Measurements from ENCODE around the gene SPHKAP. TPM values are rescaled to one million over a fixed set of nuclear protein-coding genes. Genes with fewer than 3 reads are reported as not detected.
A peak's percentile ranks its signal among the peaks of the same experiment; 100 is the strongest.

The SPHKAP gene
- total RNA-seq, 1 experiment from 2014 or later, result 10.3 TPM

DNA sequence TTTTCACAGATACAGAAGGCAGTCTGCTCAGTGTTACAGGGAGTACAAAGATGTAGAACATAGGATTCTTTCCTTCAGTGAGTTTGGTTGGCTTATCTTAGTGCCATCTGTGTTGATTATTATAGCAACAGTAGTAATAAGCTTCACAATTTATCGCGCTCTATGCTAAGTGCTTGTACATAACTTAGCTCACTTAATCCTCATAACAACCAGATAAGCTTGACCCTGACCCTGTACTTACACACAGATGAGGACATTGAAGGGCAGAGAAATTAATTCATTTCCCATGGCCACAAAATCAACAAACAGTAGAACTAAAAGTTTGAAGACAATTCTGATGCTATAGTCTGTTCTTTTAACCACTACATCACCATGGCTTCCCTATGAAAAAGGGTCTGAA lies 121.8 kb downstream of the SPHKAP start:
- TF ChIP-seq, protein P1, sequence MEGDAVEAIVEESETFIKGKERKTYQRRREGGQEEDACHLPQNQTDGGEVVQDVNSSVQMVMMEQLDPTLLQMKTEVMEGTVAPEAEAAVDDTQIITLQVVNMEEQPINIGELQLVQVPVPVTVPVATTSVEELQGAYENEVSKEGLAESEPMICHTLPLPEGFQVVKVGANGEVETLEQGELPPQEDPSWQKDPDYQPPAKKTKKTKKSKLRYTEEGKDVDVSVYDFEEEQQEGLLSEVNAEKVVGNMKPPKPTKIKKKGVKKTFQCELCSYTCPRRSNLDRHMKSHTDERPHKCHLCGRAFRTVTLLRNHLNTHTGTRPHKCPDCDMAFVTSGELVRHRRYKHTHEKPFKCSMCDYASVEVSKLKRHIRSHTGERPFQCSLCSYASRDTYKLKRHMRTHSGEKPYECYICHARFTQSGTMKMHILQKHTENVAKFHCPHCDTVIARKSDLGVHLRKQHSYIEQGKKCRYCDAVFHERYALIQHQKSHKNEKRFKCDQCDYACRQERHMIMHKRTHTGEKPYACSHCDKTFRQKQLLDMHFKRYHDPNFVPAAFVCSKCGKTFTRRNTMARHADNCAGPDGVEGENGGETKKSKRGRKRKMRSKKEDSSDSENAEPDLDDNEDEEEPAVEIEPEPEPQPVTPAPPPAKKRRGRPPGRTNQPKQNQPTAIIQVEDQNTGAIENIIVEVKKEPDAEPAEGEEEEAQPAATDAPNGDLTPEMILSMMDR (conservative IDR thresholded peaks at IDR 0.05; ENCODE audit: low read depth, low read length), result no peak
- TF ChIP-seq EZH2 (IDR thresholded peaks at IDR 0.05; ENCODE audit: borderline replicate concordance, low read depth, low read length, poor library complexity, severe bottlenecking), result no peak
- Histone ChIP-seq H3K27me3 (replicated peaks; ENCODE audit: insufficient read depth, low read depth, low read length, poor library complexity) (no peaks in the 10 kb centered on the region), H3K36me3 (ENCODE audit: insufficient read depth, low read length, poor library complexity, severe bottlenecking) (no peaks in the 10 kb centered on the region), H3K4me3 (ENCODE audit: low read depth, low read length, poor library complexity, severe bottlenecking) (no peak overlapping the region), H3K9me3 (ENCODE audit: low read depth, low read length, poor library complexity, severe bottlenecking) (no peaks in the 10 kb centered on the region), H3K27ac (ENCODE audit: low read depth, low read length, poor library complexity, severe bottlenecking) (no peak overlapping the region), H3K4me1 (ENCODE audit: insufficient read depth, low read length, poor library complexity, severe bottlenecking) (peaks cover 27% of the 10 kb centered on the region)
- DNase-seq (ENCODE audit: low spot score), result no peak
- no TSS peak for BruUV-seq (replicated peaks)
- intact Hi-C loops (cut with micrococcal nuclease; ENCODE audit: unreplicated experiment), result no loop called here
- POLR2A ChIA-PET (ENCODE audit: low non-redundant PET), result no interaction called here
- CTCF ChIA-PET, result no interaction called here

DNA sequence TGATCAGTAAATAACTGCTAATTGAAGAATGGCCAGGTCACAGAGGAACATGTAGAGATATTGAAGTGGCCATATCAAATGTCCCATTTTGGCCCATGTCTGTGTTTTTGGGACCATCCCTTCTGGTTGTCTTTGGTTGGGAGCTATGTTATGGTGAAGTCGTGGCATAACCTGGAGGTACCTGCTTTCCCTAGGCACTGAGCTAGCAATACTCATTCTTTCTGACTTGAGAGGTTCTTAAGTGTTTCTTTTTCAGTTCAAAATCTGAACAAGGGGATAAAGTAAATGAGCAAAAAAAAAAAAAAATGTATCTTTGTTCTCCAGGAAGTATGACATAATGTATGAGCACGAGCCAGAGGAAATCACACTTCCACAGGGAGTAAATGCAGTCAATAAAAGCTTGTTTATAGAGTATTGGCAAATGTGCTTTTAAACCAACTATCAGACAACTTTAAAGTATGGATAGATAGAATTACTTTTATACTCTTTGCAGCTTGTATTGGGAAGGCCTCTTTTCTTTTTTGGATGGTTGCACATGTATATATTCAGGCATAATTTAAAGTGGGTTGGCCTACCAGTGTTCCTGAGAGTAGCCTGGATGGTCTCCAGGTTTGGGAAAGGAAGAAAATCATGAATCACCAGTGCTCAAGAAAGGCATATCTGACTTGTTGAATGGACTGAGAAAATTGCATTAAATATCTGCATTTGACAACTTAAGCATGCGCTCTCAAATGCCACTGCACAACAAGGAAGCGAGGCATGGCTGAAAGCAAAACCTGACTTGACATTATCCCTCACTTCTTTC lies 125.0 kb downstream of the SPHKAP start:
- Histone ChIP-seq H3K36me3 (ENCODE audit: insufficient read depth, low read length, poor library complexity, severe bottlenecking) (no peaks in the 10 kb centered on the region), H3K27me3 (replicated peaks; ENCODE audit: insufficient read depth, low read depth, low read length, poor library complexity) (no peaks in the 10 kb centered on the region), H3K4me3 (ENCODE audit: low read depth, low read length, poor library complexity, severe bottlenecking) (no peak overlapping the region), H3K27ac (ENCODE audit: low read depth, low read length, poor library complexity, severe bottlenecking) (peak overlapping the region; percentile 44), H3K4me1 (ENCODE audit: insufficient read depth, low read length, poor library complexity, severe bottlenecking) (peaks cover 48% of the 10 kb centered on the region), H3K9me3 (ENCODE audit: low read depth, low read length, poor library complexity, severe bottlenecking) (no peaks in the 10 kb centered on the region)
- BruUV-seq (replicated peaks), result no TSS peak
- TF ChIP-seq, protein P1 (conservative IDR thresholded peaks at IDR 0.05; ENCODE audit: low read depth, low read length), result no peak
- no peak for TF ChIP-seq EZH2 (IDR thresholded peaks at IDR 0.05; ENCODE audit: borderline replicate concordance, low read depth, low read length, poor library complexity, severe bottlenecking)
- CTCF ChIA-PET, result no interaction called here
- POLR2A ChIA-PET (ENCODE audit: low non-redundant PET), result no interaction called here
- intact Hi-C loops (cut with micrococcal nuclease; ENCODE audit: unreplicated experiment), result loop anchor here (2.0 kb wide), 1 partner anchor 26 kb away; no protein-coding TSS in a partner anchor
- DNase-seq (ENCODE audit: low spot score), result peak; percentile 86

DNA sequence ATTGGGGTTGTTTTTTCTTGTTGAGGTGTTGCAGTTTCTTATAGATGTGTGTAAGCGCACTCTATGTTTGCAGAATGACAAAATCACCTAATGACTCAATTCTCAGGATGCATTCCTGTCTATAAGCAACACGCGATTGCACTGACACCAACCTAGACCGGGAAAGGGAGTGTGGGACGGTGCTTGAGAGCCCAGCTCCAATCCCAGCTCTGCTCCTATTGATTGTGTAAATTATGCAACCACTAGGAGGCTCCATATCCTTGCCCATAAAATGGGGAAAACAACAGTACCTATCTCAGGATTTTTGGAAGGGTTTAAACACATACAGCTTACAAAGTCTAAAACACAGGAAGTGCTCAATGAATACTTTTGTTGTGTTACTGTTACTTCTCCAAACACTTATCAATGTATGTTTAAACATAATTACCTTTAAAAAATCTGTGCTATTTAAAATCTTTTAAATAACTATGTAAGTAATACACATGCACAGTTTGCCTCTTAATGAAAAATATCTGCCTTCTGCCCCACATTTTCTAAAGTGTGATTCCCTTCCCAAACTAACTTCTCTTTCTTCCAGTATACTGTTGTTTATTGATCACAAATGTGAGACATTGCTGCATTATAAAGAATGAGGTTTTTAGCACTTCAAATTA lies 132.5 kb downstream of the SPHKAP start:
- Histone ChIP-seq H3K27ac (ENCODE audit: low read depth, low read length, poor library complexity, severe bottlenecking) (no peak overlapping the region), H3K4me1 (ENCODE audit: insufficient read depth, low read length, poor library complexity, severe bottlenecking) (peaks cover 30% of the 10 kb centered on the region), H3K4me3 (ENCODE audit: low read depth, low read length, poor library complexity, severe bottlenecking) (no peak overlapping the region), H3K9me3 (ENCODE audit: low read depth, low read length, poor library complexity, severe bottlenecking) (no peaks in the 10 kb centered on the region), H3K27me3 (replicated peaks; ENCODE audit: insufficient read depth, low read depth, low read length, poor library complexity) (no peaks in the 10 kb centered on the region), H3K36me3 (ENCODE audit: insufficient read depth, low read length, poor library complexity, severe bottlenecking) (no peaks in the 10 kb centered on the region)
- intact Hi-C loops (cut with micrococcal nuclease; ENCODE audit: unreplicated experiment), result loop anchor here (1.0 to 5.0 kb wide), 3 partner anchors 127 to 608 kb away; no protein-coding TSS in a partner anchor
- ChIA-PET POLR2A (ENCODE audit: low non-redundant PET) (interaction anchor here (0.5 kb wide), 1 partner anchor 91 kb away, joined by 12 read pairs; no protein-coding TSS in a partner anchor), CTCF (interaction anchor here (0.5 to 1.1 kb wide), 6 partner anchors 45 to 609 kb away, joined by 3 to 13 read pairs (median 5); no protein-coding TSS in a partner anchor)
- DNase-seq (ENCODE audit: low spot score), result peak; percentile 88
- BruUV-seq (replicated peaks), result no TSS peak
- no peak for TF ChIP-seq EZH2 (IDR thresholded peaks at IDR 0.05; ENCODE audit: borderline replicate concordance, low read depth, low read length, poor library complexity, severe bottlenecking)
- TF ChIP-seq, protein P1 (conservative IDR thresholded peaks at IDR 0.05; ENCODE audit: low read depth, low read length), result peak; percentile 77
